AG09319 (cell line): ENCODE measurements around the gene NDUFA11.

Experiments used
- DNase-seq: peaks from one replicate; pipeline ENCODE4 v3.0.0-alpha.2; 2010; ENCODE audit warnings: low read depth; ENCODE audit errors: extremely low read depth
- CTCF ChIP-seq: IDR thresholded peaks from 2 replicates; pipeline ENCODE4 v1.5.1; 2011; ENCODE audit warnings: low read depth, mild to moderate bottlenecking, inconsistent platforms, low read length, moderate library complexity

The NDUFA11 gene

GRCh38 chr19:5914946-5915781 lies 11.6 kb upstream of the NDUFA11 start:
- TF ChIP-seq CTCF = no peak
- DNase-seq = no peak

- no peak for TF ChIP-seq CTCF
- DNase-seq = no peak
Measured at GRCh38 chr19:5914358-5914774, 10.8 kb upstream of the NDUFA11 start.

GRCh38 chr19:5913739-5914357 lies 10.3 kb upstream of the NDUFA11 start, which contains the start of gene CAPS:
Gene CAPS (plus strand): TSS chr19:5914254. CDS start chr19:5914407, 153 bp downstream.
- no peak for TF ChIP-seq CTCF
- DNase-seq = peak; percentile 45

GRCh38 chr19:5911366-5911765 lies 7.8 kb upstream of the NDUFA11 start:
- no peak for DNase-seq
- no peak for TF ChIP-seq CTCF

GRCh38 chr19:5910638-5910907 lies 7.0 kb upstream of the NDUFA11 start:
- no peak for DNase-seq
- TF ChIP-seq CTCF = no peak

GRCh38 chr19:5908773-5909442 lies 5.3 kb upstream of the NDUFA11 start:
- DNase-seq = no peak
- TF ChIP-seq CTCF = no peak

GRCh38 chr19:5907241-5907640 lies 3.7 kb upstream of the NDUFA11 start:
- no peak for DNase-seq
- TF ChIP-seq CTCF = no peak
